ENCODE results near the gene ARHGEF39. TPM values are rescaled to one million over a fixed set of nuclear protein-coding genes. Genes with fewer than 3 reads are reported as not detected.

The ARHGEF39 gene
- total RNA-seq, 1 donor from 2014 or later: 1.1 TPM

GRCh38 chr9:35673132-35674024, 8.4 kb upstream of the ARHGEF39 start, which contains the start of gene CA9:
Gene CA9 (plus strand): TSS chr9:35673928. CDS start chr9:35673960, 32 bp downstream.
- no peak for DNase-seq (ENCODE audit: low spot score in 2 of 2)
- TF ChIP-seq CTCF (IDR thresholded peaks at IDR 0.05): no peak
- Histone ChIP-seq H3K4me1 (peaks cover 6 to 16% of the 10 kb centered on the region in 2 donors), H3K9me3 (no peaks in the 10 kb centered on the region), H3K36me3 (no peaks in the 10 kb centered on the region), H3K4me3 (peak within 1 kb of the TSS in 1 of 2 donors; percentile 23), H3K27ac (peak within 1 kb of the TSS in 1 of 2 donors; percentile 30), H3K27me3 (no peaks in the 10 kb centered on the region)
- intact Hi-C loops (cut with DNase I): no loop called here

- Histone ChIP-seq H3K36me3 (no peaks in the 10 kb centered on the region), H3K27me3 (no peaks in the 10 kb centered on the region), H3K4me1 (peaks cover 9 to 11% of the 10 kb centered on the region in 2 donors), H3K9me3 (no peaks in the 10 kb centered on the region), H3K27ac (no peak overlapping the region), H3K4me3 (no peak overlapping the region)
- no peak for TF ChIP-seq CTCF (IDR thresholded peaks at IDR 0.05)
- intact Hi-C loops (cut with DNase I): no loop called here
- no peak for DNase-seq (ENCODE audit: low spot score in 2 of 2)
Measured at GRCh38 chr9:35669331-35670145, 4.5 kb upstream of the ARHGEF39 start.

- H3K36me3 ChIP-seq: no peaks in the 10 kb centered on the region
- no peak for DNase-seq (ENCODE audit: low spot score in 2 of 2)
- peaks cover 5 to 10% of the 10 kb centered on the region in 2 donors for H3K4me1 ChIP-seq
- no peaks in the 10 kb centered on the region for H3K27me3 ChIP-seq
- no peak for TF ChIP-seq CTCF (IDR thresholded peaks at IDR 0.05)
- intact Hi-C loops (cut with DNase I): no loop called here
- no peak overlapping the region for H3K4me3 ChIP-seq
- H3K27ac ChIP-seq: no peak overlapping the region
- no peaks in the 10 kb centered on the region for H3K9me3 ChIP-seq
Measured at GRCh38 chr9:35667939-35668338, 2.9 kb upstream of the ARHGEF39 start.

- DNase-seq (ENCODE audit: low spot score in 2 of 2): no peak
- TF ChIP-seq CTCF (IDR thresholded peaks at IDR 0.05): no peak
- no peak overlapping the region for H3K4me3 ChIP-seq
- H3K9me3 ChIP-seq: no peaks in the 10 kb centered on the region
- H3K36me3 ChIP-seq: peaks cover 0 to 7% of the 10 kb centered on the region in 2 donors
- intact Hi-C loops (cut with DNase I): no loop called here
- no peaks in the 10 kb centered on the region for H3K27me3 ChIP-seq
- H3K27ac ChIP-seq: no peak overlapping the region
- H3K4me1 ChIP-seq: peaks cover 10 to 13% of the 10 kb centered on the region in 2 donors
Measured at GRCh38 chr9:35666549-35666948, 1.6 kb upstream of the ARHGEF39 start.

- no peak for DNase-seq (ENCODE audit: low spot score in 2 of 2)
- intact Hi-C loops (cut with DNase I): no loop called here
Measured at GRCh38 chr9:35666045-35666444, 1.1 kb upstream of the ARHGEF39 start.

More at GRCh38 chr9:35666045-35666444, 1.1 kb upstream of the ARHGEF39 start:
- no peaks in the 10 kb centered on the region for H3K27me3 ChIP-seq
- no peak for TF ChIP-seq CTCF (IDR thresholded peaks at IDR 0.05)
- H3K27ac ChIP-seq: no peak overlapping the region
- H3K4me3 ChIP-seq: no peak overlapping the region
- peaks cover 0 to 11% of the 10 kb centered on the region in 2 donors for H3K36me3 ChIP-seq
- peaks cover 10 to 16% of the 10 kb centered on the region in 2 donors for H3K4me1 ChIP-seq
- H3K9me3 ChIP-seq: no peaks in the 10 kb centered on the region

Data from ascending aorta (tissue), 2 donors.